NCI-H2171 treated with DMSO at 0.1 percent for 48 hours (cell line): ENCODE data around the gene ARHGEF19.
"Not testable (repeated sequence)": the region's sequence is repeated elsewhere in the genome, so short reads cannot be mapped to it uniquely, and the experiment has no call there.

Experiments
- DNase-seq: peaks from one replicate; lab custom pipeline; 2025; lab: John Stamatoyannopoulos, UW

Gene ARHGEF19

DNA sequence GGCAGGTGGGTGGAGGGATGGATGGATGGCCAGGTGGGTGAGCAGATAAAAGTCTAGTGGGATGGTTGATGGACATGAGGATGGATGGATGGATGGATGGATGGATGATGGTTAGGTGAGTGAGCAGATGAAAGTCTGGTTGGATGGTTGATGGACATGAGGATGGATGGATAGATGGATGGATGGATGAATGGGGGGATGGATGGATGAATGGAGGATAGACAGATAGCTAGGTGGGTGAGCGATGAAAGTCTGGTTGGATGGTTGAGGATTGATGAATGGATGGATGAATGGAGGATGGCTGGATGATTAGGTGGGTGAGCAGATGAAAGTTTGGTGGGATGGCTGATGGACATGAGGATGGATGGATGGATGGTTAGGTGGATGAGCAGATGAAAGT lies 9.0 kb upstream of the ARHGEF19 start:
- DNase-seq, result no peak

DNA sequence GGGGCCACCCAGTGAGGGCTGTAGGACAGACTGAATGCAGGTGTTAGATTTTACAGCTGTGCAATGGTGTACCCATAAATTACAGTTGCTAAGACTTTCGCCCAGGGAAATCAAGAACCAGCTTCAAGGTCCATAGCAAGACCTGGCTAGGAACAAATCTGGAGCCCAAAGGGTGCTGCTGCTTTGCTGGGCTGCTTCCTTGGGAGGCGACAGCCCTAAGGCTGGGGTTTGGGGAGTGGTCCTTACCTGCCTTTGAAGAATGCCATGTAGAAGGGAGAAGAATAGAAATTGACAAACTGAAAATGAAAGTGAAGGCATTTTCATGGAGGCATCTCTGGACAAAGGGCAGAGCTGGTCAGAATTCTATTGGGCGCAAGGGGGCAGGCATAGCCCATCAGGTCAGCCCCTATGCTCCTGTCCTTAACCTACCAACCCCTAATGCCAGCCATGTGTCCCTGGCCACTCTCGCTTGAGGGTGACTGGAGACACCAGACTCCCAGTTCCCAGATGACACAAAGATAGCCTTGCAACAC lies 7.6 kb upstream of the ARHGEF19 start:
- no peak for DNase-seq

DNA sequence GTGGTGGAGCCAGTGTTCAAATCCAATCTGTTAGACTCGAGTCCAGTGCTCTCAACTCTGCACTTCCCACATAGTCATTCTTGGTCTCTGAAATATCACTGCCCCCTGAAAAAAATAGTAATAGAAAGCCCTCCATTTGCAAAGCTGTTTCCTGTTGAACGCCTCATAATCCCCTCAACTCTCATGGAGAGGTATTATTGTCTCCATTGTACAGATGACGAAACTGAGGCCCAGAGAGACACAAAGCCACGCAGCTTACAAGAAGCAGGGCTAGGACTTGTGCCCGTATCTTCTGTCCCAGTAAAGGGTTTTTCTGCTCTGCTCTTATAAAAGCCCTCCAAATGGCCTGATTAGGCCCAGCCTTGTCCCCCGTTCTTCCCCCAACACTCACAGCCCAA lies 6.2 kb upstream of the ARHGEF19 start:
- no peak for DNase-seq

DNA sequence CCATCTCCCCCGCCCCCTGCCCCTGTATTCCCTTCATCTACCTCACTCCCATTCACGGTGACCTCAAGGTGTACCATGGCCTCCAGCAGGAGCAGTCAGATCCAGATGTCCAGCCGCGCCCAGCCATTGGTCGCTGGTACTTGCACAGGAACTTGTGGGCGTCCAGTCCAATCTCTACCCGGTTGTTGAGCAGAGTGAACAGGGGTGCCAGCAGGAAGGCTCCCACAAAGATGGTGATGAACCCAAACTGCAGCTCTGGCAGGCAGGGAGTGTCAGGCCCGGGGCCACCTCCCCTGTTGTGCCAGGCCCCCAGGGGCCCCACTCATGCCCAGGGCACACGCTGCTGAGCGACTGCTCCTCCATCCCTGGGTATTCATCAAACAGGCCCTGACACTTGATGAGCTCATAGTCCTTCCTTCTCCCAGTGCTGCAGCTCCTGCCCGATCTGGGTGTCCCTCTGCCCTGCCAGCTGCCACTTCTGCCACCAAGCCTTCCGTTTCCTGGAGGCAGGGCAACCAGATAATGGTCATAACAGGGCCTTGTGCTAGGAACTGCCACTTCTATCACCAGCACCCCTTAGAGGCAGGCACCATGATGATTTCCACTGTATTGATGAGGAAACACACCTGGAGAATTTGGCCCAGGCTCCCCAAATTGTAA lies 5.7 kb upstream of the ARHGEF19 start:
- DNase-seq, result no peak

DNA sequence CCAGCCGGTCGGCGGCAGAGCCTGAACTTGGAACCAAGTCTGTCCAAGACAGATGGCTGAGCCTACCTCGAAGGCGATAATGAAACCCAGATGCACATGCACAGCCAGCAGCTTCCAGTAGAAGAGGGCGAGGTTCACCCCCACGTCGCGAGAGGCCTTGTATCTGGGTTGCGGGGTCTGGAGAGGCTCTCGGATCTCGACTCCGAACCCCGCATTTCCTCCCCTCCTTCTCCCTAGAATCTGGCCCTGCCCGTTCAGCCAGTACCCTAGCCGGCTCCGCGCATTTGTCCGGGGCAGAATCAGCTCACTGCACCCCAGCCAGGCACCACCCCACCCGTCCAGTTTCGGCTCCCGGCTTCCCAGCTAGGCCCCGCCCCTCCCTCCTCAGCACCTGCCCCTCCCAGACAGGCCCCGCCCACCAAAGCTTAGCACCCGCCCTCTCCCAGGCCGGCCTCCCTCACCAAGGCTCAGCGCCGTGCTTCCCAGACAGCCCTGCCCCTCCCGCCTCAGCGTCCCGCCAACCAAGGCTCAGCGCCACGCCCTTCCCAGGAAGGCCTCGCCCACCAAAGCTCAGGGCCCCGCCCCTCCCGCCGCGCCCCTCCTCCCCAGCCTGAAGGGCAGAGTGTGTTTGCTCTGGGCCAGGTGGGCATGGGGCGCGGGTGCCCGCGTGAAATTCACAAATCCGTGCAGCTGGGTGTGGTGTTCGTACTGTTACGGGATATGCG lies 4.8 kb upstream of the ARHGEF19 start:
- peak; percentile 94 for DNase-seq

DNA sequence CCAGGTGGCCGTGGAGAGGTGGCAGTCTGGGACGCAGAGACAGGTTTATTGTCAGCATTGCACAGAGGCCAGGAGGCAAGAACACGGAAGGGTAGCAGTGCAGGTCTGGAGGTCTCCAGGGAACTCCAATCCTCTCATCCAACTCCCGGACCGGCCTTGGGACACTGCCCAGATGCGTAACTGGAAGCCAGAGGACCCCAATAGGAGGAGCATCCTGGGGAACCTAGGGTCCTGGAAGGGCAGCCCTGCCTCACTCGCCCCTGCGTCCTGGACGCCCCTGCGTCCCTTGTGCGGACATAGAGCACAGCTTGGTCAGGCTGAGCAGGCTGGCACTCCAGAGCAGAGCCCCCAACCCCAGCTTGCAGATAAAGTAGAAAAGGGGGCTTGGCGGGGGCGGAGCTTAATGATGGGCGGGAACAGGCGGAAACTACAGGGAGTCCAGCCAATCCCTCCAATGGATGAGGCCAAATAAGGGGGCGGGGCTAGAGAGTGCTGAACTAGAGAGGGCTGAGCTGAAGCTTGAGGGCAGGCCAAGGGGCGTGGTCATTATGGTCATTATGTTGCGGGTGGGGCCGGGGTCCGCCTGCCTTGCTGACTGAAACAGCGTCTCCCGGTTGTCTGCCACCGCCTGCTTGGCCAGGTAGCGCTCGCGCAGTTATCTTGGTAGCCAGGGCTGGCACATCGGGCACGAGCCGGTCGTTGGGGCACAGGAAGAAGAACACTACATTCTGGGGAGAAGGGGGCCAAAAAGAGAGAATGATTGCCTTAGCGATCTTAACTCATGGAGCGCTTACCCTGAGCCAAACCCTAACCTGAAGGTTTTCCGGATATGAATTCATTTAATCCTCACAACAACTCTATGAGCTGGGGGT lies 3.7 kb upstream of the ARHGEF19 start:
- DNase-seq, result no peak

DNA sequence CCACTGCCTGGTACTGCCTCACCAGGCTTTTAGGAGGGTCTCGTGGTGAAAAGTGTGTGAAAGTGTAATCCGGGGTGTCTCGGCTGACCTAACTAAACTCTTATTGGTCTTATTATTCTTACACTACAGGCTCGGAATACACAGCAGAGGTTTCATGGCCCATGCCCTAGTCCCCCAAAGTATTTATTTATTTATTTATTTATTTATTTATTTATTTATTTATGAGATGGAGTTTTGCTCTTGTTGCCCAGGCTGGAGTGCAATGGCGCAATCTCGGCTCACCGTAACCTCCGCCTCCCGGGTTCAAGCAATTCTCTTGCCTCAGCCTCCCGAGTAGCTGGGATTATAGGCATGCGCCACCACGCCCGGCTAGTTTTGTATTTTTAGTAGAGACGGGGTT lies 2.8 kb upstream of the ARHGEF19 start:
- not testable (repeated sequence) for DNase-seq

DNA sequence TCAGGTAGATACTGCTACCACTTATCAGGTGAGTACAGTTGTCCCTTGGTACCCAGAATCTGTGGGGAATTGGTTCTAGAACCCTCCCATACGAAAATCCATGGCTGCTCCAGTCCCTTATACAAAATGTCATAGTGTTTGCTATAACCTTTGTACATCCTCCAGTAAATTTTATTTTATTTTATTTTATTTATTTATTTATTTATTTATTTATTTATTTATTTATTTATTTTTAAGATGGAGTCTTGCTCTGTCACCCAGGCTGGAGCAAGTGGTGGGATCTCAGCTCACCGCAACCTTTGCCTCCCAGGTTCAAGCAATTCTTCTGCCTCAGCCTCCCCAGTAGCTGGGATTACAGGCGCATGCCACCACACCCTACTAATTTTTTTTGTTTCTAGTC lies 1.1 kb upstream of the ARHGEF19 start:
- not testable (repeated sequence) for DNase-seq

DNA sequence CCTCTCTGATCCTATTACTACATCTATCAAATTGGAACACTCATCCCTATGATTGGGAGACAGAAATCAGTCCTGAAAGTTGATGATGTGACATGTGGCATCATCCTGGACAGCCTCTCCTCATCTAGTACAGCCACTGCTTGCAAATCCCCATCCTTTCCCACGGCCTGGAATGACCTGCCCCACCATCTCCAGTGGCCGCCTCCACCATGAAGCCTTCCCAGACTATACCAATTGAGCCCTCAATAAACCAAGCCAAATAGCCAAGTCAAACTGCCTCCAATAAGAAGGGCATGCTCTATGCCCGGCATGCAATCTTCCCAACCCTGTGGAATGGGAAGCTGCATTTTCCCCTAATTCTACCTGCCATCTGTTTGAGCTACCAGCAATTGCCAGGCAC lies 561 bp upstream of the ARHGEF19 start:
- no peak for DNase-seq

DNA sequence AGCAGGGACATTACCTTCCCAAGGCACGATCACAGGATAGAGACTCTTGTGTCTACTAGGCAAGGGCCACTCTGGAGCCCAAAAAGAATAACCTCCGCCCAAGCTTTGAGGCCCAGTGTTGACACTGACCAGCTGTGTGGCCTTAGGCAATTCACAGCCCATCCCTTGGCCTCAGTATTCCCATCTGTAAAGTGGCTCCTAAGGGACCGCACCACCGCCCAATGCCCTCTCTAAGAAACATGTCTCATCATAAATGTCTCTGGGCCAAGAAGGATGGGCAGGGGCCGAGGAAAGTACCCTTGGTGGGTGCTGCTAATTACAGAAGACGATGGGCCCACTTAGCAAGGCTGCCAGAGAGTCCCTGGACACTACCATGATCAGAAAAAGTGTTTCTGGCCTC lies 628 bp downstream of the ARHGEF19 start:
- no peak for DNase-seq

DNA sequence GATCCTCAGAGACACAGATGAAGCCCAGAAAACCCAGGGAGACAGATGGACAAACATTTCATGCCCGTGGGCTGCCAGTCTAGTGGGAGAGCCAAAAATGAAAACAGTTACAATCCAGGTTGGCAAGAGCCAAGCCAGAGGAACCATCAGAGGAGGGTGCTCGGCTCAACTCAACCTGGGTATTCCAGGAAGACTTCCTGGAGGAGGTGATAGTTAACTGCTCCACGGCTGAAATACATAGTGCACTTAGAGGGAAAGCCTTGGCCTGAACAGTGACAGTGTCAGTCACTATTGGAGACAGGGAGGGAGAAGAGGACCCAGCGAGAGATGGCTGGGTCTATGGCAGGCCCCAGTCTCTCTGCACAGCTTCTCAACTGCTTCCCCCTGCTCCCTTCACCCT lies 1.9 kb downstream of the ARHGEF19 start:
- DNase-seq, result no peak

DNA sequence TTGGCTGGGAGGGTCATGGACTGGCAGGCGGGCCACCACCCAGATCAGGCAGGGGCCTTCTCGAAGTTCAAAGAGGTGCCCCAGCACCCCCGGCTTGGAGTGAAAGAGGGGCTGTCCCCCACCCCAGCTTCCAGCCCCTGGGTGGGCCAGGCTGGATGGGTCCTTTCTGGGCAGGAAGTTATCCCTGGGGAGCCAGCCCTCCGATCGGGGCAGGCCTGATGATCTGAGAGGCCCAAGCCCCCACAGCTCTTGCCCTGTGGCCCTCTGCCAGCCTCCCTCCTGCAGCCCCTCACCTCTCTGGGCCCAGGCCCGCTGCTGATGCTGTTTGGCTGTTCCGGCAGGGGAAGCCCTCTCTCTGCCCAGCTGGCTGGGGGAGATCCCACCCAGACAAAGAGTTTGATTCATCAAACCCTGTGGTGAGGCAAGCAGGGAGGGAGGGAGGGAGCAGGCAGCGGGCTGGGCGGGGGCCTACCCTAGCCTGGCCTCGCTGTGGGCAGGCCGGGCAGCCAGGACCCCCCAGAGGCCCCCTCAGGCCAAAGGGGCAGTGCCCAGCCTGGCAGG lies 2.5 kb downstream of the ARHGEF19 start:
- no peak for DNase-seq

DNA sequence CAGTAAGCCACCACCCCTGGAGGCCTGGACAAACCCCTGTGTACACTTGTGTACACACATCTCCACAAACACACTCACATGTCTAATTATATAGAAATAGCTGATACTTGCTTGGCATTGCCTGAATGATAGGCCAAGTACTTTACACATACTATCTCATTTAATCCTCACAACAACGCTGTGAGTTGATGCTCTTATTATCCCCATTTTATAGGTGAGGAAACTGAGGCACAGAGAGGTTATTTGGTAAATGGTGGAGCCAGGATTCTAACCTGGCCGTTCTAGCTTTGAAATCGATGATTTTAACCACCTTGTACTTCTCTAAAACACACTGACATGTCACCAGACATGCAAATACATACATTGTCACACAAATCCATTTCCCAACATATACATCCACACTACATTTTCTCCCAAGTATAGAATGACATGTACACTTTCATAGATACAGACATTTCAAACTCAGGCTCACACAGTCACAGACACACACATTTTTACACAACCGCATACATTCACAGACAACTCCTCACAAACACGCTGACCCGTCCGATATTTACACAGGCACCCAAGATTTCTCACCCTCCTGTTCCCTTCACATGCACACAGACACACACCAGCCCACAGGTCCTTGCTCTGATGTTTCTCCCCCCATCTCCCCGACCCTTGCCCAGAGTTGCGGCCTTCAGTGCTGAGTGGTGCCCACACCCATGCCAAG lies 3.2 kb downstream of the ARHGEF19 start:
- DNase-seq, result no peak

DNA sequence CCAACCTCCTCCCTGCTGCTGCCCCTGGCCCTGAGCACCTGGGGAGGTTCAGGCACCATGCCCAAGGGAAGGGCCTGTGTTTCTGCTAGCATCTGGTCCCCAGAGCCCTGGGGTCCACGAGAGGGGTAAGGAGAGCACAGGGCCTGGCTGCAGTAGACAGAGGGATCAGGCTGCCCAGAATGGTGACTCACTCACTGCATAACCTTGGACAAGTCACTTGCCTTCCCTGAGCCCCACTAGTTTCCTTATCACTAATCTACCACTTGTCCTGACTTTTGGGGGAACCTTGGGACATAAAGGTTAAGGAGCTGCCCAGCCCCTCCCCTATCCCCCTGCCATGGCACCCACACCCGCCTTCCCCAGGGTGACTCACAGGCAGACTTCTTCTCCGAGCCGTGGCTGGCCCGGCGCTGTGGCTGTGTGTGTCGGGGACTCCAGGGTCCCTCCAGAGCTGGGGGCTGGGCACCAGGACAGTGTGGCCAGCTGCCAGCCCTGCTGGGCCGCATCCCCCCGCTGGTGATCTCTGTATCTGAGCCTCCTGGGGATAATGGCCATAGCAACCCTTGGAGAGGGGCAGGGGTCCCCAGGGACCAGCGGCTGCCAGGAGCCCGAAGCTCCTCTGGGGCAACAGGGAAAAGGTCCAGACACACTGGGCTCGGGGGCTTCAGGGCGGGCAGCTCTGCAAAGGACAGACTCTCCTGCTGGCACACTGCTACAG lies 4.0 kb downstream of the ARHGEF19 start:
- DNase-seq, result no peak

DNA sequence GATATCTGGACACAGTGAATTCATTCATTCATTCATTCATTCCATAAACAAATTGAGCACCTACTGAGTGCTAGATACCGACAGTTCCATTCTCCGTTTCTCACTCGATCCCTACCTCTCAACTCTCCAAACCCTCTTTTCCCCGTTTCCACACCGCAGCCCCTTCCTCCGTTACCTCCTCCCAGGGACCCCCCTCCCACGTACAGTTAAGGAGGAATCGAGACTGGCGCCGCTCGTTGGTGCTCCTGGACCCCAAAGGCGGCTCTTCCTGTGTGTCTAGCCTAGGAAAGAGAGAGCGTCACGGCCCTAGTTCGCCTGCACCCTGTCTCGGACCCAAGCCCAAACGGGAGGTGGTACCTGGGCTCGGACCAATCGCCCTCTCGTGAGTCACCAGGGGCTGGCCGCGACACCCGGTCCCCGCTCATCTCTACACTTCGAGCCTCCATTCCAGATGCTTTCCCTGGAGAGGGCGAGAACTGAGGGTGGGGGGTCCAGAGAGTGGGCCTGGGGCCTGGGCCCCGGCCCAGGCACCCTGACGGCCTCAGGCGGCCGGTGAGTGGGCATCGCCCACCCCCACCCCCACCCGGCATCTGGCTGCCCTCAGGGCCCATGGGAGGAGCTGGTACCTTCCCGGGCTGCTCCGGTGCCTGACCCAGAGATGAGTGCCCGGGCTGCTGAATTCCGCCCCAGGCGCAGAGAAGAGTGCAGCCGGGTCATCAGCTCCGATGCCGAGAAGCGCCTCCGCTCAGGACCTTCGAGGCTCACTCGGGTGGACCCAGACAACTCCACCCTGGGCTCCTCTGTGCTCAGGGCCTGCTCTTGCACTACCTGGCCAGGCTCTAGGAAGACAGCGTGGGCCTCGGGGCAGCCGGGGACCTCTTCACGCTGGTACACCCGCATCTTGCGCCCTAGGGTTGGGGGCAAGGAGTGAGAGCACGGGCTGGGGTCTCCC lies 4.9 kb downstream of the ARHGEF19 start:
- no peak for DNase-seq

DNA sequence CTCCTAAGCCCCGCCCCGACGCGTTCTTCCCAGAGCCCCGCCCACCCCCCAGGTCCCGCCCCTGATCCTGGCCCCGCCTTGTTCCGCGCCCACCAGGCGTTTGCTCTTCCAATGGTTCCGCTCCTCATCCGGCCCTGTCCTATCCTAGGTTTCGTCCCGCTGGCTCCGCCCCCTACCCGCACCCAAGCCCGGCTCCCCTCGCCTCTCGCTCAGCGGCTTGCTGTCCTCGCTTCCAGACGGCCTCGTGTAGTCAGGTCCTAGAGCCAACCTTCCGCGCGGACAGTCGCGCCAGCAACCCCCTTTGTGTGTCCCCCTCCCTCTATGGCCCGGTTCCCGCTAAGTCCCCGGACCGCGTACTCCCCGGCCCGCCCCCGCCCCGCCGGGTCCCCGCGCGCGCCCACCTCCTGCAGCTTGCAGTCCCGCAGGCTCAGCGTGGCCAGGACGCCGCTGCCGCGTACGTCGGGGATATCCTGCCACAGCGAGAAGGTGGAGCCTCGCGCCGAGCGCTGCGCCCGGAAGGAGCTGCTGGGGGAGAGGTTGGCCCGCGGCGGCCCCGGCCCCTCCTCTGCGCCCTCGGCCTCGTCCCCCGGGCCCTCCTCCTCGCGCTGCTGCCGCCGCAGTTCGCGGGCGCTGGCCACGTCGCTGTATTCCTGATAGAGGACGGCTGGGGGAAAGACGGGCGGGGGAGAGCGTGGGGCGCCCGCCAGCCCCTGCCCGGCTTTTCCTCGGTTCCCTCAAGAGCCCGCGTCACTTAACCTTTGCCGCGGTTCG lies 5.7 kb downstream of the ARHGEF19 start:
- peak; percentile 90 for DNase-seq

DNA sequence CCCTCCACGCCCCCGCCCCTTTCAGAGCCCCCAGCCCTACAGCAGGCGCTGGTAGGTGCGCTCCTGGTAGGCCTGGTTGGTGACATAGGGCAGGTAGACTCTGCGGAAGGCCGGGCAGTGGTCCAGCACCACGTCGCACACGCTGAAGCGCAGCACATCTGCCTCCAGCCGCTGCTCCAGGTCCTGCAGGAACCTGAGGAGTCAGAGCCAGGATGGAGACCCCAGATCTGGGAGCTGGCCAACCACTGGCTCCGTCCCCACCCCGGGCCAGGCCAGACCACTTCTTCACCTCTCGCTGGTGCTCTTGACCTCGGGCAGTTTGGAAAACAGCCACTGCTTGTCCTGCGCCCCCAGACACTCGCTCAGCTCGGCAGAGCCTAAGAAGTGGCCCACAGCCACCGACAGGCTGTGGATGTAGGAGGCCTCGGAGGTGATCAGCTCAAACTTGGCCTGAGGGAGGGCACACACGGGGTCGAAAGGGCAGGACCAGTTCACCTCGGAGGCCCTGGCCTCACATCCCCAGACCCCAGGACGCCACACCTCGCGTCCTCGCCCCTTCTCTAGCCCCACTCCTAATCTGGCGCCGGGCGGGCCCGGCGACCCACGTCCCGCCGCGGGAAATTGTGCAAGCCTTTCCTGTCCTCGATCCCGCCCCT lies 6.4 kb downstream of the ARHGEF19 start:
- DNase-seq, result no peak

DNA sequence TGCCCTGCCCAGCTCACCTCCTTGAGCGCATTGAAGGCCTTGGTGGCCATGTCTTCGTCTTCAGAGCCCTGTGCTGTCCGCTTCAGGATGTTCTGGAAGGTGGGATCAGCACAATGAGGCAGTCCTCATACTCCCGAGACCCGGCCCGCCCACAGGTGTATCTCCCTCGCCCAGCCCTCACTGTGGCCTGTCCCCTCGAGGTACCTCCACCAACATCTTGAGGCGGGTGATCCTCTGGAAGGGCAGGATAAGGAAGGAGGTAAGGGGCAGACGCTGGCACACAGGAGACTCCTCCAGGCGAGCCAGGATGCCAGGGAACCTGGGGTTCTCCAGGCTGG lies 7.1 kb downstream of the ARHGEF19 start:
- DNase-seq, result no peak
